ENCODE measurements around the gene SETD7.

SETD7 gene

GRCh38 chr4:139461022-139461628, 94.9 kb downstream of the SETD7 start:
- H4K20me1 ChIP-seq (ENCODE audit: insufficient read depth, low read length) = no peaks in the 10 kb centered on the region; the same call in 1 of the 2 replicates
- H3K36me3 ChIP-seq (replicated peaks; ENCODE audit: insufficient read depth, low read length) = no peaks in the 10 kb centered on the region
- TF ChIP-seq EZH2phosphoT487 (IDR thresholded peaks at IDR 0.05; ENCODE audit: low read length) (no peak), EZH2 (optimal IDR thresholded peaks at IDR 0.05; ENCODE audit: low read depth, low read length) (no peak)
- TF ChIP-seq, protein P1, sequence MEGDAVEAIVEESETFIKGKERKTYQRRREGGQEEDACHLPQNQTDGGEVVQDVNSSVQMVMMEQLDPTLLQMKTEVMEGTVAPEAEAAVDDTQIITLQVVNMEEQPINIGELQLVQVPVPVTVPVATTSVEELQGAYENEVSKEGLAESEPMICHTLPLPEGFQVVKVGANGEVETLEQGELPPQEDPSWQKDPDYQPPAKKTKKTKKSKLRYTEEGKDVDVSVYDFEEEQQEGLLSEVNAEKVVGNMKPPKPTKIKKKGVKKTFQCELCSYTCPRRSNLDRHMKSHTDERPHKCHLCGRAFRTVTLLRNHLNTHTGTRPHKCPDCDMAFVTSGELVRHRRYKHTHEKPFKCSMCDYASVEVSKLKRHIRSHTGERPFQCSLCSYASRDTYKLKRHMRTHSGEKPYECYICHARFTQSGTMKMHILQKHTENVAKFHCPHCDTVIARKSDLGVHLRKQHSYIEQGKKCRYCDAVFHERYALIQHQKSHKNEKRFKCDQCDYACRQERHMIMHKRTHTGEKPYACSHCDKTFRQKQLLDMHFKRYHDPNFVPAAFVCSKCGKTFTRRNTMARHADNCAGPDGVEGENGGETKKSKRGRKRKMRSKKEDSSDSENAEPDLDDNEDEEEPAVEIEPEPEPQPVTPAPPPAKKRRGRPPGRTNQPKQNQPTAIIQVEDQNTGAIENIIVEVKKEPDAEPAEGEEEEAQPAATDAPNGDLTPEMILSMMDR (IDR thresholded peaks at IDR 0.05; ENCODE audit: low read length) = no peak
- H3F3A ChIP-seq (ENCODE audit: insufficient read depth, low read length) = no peaks in the 10 kb centered on the region
- no peak overlapping the region for H3K9ac ChIP-seq (ENCODE audit: low read length)
- no peak for DNase-seq
- no peak overlapping the region for H3K27ac ChIP-seq (ENCODE audit: low read length)
- H3K9me3 ChIP-seq (replicated peaks; ENCODE audit: insufficient read depth, low read length) = no peaks in the 10 kb centered on the region
- H3K79me2 ChIP-seq (ENCODE audit: low read length) = peaks cover 87% of the 10 kb centered on the region
- no peaks in the 10 kb centered on the region for H3K27me3 ChIP-seq (replicated peaks; ENCODE audit: insufficient read depth, low read length)
- no peak overlapping the region for H3K4me3 ChIP-seq (ENCODE audit: low read length)
- 0 out of 2 replicates have a peak, but pooled peaks cover 5% of the 10 kb centered on the region for H3K4me1 ChIP-seq (ENCODE audit: low read length)
- no peaks in the 10 kb centered on the region for H3K9me2 ChIP-seq (replicated peaks; ENCODE audit: insufficient read depth, low read length)
- no peak overlapping the region for H3K4me2 ChIP-seq (ENCODE audit: low read depth, low read length)
- H2AFZ ChIP-seq (ENCODE audit: low read length) = no peak overlapping the region

GRCh38 chr4:139460565-139460964, 95.5 kb downstream of the SETD7 start:
- H3K4me3 ChIP-seq (ENCODE audit: low read length) = no peak overlapping the region
- no peak overlapping the region for H3K9ac ChIP-seq (ENCODE audit: low read length)
- no peak overlapping the region for H3K27ac ChIP-seq (ENCODE audit: low read length)
- peaks cover 10% of the 10 kb centered on the region; the same call in 1 of the 2 replicates for H3K4me1 ChIP-seq (ENCODE audit: low read length)
- TF ChIP-seq, protein P1 (IDR thresholded peaks at IDR 0.05; ENCODE audit: low read length) = no peak
- TF ChIP-seq EZH2 (optimal IDR thresholded peaks at IDR 0.05; ENCODE audit: low read depth, low read length) (no peak), EZH2phosphoT487 (IDR thresholded peaks at IDR 0.05; ENCODE audit: low read length) (no peak)
- DNase-seq = no peak
- H3K9me3 ChIP-seq (replicated peaks; ENCODE audit: insufficient read depth, low read length) = no peaks in the 10 kb centered on the region
- H3K79me2 ChIP-seq (ENCODE audit: low read length) = peaks cover 87% of the 10 kb centered on the region
- H3K36me3 ChIP-seq (replicated peaks; ENCODE audit: insufficient read depth, low read length) = no peaks in the 10 kb centered on the region
- no peaks in the 10 kb centered on the region for H3K27me3 ChIP-seq (replicated peaks; ENCODE audit: insufficient read depth, low read length)
- no peak overlapping the region for H2AFZ ChIP-seq (ENCODE audit: low read length)
- H3K9me2 ChIP-seq (replicated peaks; ENCODE audit: insufficient read depth, low read length) = no peaks in the 10 kb centered on the region
- no peaks in the 10 kb centered on the region for H3F3A ChIP-seq (ENCODE audit: insufficient read depth, low read length)
- no peak overlapping the region for H3K4me2 ChIP-seq (ENCODE audit: low read depth, low read length)
- H4K20me1 ChIP-seq (ENCODE audit: insufficient read depth, low read length) = no peaks in the 10 kb centered on the region; the same call in 1 of the 2 replicates

DNA sequence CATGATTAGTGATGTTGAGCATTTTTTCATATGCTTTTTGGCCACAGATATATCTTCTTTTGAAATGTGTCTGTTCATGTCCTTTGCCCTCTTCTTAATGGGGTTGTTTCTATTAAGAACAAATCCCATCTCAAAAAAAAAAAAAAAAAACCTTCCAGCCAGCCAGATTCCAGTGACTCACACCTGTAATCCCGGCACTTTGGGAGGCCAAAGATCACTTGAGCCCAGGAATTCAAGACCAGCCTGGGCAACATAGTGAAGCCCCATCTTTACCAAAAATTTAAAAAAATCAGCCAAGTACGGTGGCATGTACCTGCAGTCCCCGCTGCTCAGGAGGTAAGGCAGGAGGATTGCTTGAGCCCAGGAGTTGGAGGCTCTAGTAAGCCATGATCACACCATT, 97.0 kb downstream of the SETD7 start:
- Histone ChIP-seq H3K4me2 (ENCODE audit: low read depth, low read length) (no peak overlapping the region), H3F3A (ENCODE audit: insufficient read depth, low read length) (peaks cover 8% of the 10 kb centered on the region), H3K9me3 (replicated peaks; ENCODE audit: insufficient read depth, low read length) (no peaks in the 10 kb centered on the region), H4K20me1 (ENCODE audit: insufficient read depth, low read length) (no peaks in the 10 kb centered on the region; the same call in 1 of the 2 replicates), H3K36me3 (replicated peaks; ENCODE audit: insufficient read depth, low read length) (no peaks in the 10 kb centered on the region), H2AFZ (ENCODE audit: low read length) (no peak overlapping the region), H3K9me2 (replicated peaks; ENCODE audit: insufficient read depth, low read length) (no peaks in the 10 kb centered on the region), H3K4me1 (ENCODE audit: low read length) (peaks cover 12% of the 10 kb centered on the region; the same call in 1 of the 2 replicates), H3K9ac (ENCODE audit: low read length) (no peak overlapping the region), H3K79me2 (ENCODE audit: low read length) (peaks cover 97% of the 10 kb centered on the region), H3K27me3 (replicated peaks; ENCODE audit: insufficient read depth, low read length) (no peaks in the 10 kb centered on the region), H3K27ac (ENCODE audit: low read length) (no peak overlapping the region), H3K4me3 (ENCODE audit: low read length) (no peak overlapping the region)
- no peak for DNase-seq
- no peak for TF ChIP-seq EZH2 (optimal IDR thresholded peaks at IDR 0.05; ENCODE audit: low read depth, low read length)
- TF ChIP-seq, protein P1 (IDR thresholded peaks at IDR 0.05; ENCODE audit: low read length) = no peak
- no peak for TF ChIP-seq EZH2phosphoT487 (IDR thresholded peaks at IDR 0.05; ENCODE audit: low read length)

All from MM.1S (cell line).